GM12892 (cell line): ENCODE data around the gene LYVE1.

Experiments used
- POLR2A ChIP-seq: IDR thresholded peaks from 2 replicates; pipeline ENCODE4 v1.6.1; 2011; ENCODE audit warnings: low read depth, low read length, control low read depth
- POLR2AphosphoS5 ChIP-seq: IDR thresholded peaks from 2 replicates; pipeline ENCODE4 v1.6.1; 2011; ENCODE audit warnings: low read depth, low read length, control low read depth

- TF ChIP-seq POLR2AphosphoS5 (no peak), POLR2A (no peak)
Measured at GRCh38 chr11:10579700-10580099, 11.2 kb upstream of the LYVE1 start.
